Spleen (tissue), 7 donors: Measurements from ENCODE around the gene DYNLT2B.

Experiments used
- CTCF ChIP-seq, 11 experiments: fragments of 200-600 bp in 7 of 11; fragments of 450-650 bp in 4 of 11; sonication (generic) in 4 of 11; IDR thresholded peaks in 8 of 11; conservative IDR thresholded peaks in 3 of 11; 1 replicate in 7 of 11; 2 replicates in 4 of 11; pipeline versions ENCODE4 v1.4.0 to v1.8.0; 2016 to 2021; ENCODE audit warnings: antibody characterized with exemption in 11 of 11, inconsistent platforms in 4 of 11, mild to moderate bottlenecking in 1 of 11
- POLR2A ChIP-seq, 3 donors: fragments of 450-650 bp; IDR thresholded peaks; one replicate each; pipeline ENCODE4 v1.5.1; 2017; ENCODE audit warnings: antibody characterized with exemption in 3 of 3, mild to moderate bottlenecking in 1 of 3
- donor health status: DM: no; HTN: no; CAD: no; lungs with moderate emphysema.
- donor health status: DM: no; HTN: no; CAD: no.
- donor health status: DM: no; HTN: no; CAD: no.

- no peak for TF ChIP-seq POLR2A (IDR thresholded peaks at IDR 0.05)
- no peak for TF ChIP-seq CTCF (IDR thresholded peaks at IDR 0.05 in 8 of 11, conservative IDR thresholded peaks at IDR 0.05 in 3 of 11)
Measured at GRCh38 chr3:196354132-196354531, 36.1 kb upstream of the DYNLT2B start.
